Tibial nerve (tissue), 3 donors: ENCODE measurements around the gene RPL29.

ENCODE experiments used
- POLR2A ChIP-seq, 2 donors: fragments of 450-650 bp; IDR thresholded peaks; one replicate each; pipeline ENCODE4 v1.6.1; 2017; ENCODE audit warnings: antibody characterized with exemption in 2 of 2, mild to moderate bottlenecking in 2 of 2, moderate library complexity in 2 of 2
- TF ChIP-seq, protein P1 (sequence below), 5 experiments: fragments of 200-600 bp in 3 of 5; fragments of 450-650 bp in 2 of 5; sonication (generic) in 3 of 5; IDR thresholded peaks; one replicate each; pipeline ENCODE4 v1.5.1; 2016 to 2019; ENCODE audit warnings: antibody characterized with exemption in 5 of 5, mild to moderate bottlenecking in 3 of 5, moderate library complexity in 2 of 5

DNA sequence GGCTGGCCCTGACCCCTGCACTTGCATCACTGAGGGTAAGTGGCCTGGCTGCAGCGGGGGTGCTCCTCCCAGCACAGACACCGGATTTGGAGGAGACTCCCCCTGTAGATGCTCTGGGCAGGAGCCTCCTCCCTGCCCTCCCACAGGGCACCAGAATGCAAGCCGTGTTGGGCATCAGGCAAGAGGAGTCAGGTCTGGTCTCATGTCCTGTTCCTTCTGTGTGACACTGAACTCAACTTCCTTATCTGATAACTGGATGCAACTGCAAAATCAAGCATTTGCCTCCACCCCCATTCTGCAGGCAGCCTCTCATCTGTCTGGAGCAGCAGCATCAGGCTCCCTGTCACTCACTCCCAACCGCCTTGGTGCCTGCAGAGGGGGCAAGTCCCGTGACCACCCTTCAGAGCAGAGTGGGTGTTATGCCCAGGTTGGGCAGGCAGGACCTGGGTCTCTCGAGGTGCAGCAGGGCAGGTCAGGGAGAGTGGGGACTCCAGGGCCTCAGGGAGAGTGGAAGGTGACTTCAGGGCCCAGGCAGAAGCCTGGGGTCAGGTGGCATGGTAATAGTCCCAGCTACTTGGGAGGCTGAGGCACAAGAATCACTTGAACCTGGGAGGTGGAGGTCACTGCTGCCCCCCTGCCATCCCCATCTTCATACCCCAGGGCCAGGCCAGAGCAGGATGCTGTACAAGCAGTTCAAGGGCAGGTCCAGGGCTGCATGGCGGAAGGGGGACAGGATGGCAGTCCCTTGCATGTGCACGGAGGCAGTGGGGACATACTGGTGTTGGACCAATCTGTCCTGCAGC lies 10.5 kb upstream of the RPL29 start:
- TF ChIP-seq, protein P1, sequence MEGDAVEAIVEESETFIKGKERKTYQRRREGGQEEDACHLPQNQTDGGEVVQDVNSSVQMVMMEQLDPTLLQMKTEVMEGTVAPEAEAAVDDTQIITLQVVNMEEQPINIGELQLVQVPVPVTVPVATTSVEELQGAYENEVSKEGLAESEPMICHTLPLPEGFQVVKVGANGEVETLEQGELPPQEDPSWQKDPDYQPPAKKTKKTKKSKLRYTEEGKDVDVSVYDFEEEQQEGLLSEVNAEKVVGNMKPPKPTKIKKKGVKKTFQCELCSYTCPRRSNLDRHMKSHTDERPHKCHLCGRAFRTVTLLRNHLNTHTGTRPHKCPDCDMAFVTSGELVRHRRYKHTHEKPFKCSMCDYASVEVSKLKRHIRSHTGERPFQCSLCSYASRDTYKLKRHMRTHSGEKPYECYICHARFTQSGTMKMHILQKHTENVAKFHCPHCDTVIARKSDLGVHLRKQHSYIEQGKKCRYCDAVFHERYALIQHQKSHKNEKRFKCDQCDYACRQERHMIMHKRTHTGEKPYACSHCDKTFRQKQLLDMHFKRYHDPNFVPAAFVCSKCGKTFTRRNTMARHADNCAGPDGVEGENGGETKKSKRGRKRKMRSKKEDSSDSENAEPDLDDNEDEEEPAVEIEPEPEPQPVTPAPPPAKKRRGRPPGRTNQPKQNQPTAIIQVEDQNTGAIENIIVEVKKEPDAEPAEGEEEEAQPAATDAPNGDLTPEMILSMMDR (IDR thresholded peaks at IDR 0.05) = no peak
- TF ChIP-seq POLR2A (IDR thresholded peaks at IDR 0.05) = no peak
